HG03196 (cell line): ENCODE data around the gene MXRA8.
"Not testable (repeated sequence)": the region's sequence is repeated elsewhere in the genome, so short reads cannot be mapped to it uniquely, and the experiment has no call there.

Source experiments
- ATAC-seq: cut with Tn5 transposase; IDR thresholded peaks from one replicate; pipeline ENCODE4 v1.9.1; 2021; ENCODE audit not compliant: unreplicated experiment

The MXRA8 gene, protein sequence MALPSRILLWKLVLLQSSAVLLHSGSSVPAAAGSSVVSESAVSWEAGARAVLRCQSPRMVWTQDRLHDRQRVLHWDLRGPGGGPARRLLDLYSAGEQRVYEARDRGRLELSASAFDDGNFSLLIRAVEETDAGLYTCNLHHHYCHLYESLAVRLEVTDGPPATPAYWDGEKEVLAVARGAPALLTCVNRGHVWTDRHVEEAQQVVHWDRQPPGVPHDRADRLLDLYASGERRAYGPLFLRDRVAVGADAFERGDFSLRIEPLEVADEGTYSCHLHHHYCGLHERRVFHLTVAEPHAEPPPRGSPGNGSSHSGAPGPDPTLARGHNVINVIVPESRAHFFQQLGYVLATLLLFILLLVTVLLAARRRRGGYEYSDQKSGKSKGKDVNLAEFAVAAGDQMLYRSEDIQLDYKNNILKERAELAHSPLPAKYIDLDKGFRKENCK

DNA sequence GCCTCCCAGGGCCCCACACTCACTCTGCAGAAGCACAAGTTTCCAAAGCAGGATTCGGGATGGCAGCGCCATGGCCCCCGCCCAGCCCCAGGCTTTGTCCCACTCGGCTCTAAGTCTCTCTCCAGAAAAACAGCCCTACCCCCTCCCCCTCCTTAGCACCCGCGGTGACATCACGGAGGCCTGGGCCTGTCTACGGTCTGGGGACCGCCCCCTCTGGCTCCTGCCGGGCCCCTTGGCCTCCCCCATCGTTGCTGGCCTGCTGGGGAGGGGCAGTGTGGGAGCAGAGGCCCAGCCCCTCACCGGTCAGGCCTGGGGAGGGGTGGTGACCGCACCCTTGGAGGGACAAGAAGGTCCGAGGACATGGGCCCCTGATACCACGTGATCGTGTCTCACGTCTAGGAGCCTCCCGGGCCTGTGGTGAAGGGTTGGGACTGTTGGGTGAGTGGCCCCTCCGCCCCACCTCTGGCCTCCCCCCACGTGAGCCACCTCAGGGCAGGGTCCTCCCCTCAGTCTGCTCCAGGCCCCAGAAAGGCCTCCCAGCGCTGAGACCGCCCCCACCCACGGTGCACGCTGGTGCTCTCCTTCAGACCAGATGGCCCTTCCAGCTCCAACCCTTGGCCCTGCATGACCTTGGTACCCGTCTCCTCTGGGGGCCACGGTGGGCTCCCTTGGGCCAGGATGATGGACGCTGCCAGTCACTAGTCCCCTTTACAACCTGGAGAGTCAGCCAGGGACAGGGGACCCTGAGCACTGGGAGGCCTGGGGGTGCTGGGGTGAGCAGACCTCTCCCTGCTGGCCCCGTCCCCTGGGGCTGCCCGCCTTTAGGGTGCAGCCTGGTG lies at the start of gene MXRA8:
Gene MXRA8, minus strand, starts transcription at position 123 of the 839 bp plus-strand sequence. Its CDS starts 51 bp downstream, at position 72.
- ATAC-seq = no peak

DNA sequence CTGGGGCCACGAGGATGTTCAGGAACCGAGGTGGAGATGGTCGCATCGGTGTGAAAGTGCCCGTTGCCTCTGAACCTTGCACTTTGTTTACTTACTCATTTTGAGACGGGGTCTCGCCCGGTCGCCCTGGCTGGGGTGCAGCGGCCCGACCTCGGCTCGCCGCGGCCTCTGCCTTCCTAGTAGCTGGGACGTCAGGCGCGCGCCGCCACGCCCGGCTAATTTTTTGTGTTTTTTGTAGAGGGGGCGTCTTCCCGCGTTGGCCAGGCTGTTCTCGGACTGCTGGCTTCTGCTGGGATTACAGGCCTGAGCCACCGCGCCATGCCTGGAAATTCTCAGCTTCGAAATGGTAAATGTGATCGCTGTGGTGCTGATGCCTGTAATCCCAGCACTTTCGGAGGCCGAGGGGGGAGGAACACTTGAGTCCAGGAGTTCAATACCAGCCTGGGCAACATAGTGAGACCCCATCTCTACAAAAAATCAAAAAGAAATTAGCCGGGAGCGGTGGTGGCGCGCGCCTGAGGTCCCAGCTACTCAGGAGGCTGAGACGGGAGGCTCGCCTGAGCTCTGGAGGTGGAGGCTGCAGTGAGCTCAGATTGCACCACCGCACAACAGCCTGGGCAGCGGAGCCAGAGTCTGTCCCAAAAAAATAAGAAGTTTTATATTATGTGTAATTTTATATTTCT lies 49.4 kb upstream of the MXRA8 start:
- ATAC-seq = peak; percentile 26

DNA sequence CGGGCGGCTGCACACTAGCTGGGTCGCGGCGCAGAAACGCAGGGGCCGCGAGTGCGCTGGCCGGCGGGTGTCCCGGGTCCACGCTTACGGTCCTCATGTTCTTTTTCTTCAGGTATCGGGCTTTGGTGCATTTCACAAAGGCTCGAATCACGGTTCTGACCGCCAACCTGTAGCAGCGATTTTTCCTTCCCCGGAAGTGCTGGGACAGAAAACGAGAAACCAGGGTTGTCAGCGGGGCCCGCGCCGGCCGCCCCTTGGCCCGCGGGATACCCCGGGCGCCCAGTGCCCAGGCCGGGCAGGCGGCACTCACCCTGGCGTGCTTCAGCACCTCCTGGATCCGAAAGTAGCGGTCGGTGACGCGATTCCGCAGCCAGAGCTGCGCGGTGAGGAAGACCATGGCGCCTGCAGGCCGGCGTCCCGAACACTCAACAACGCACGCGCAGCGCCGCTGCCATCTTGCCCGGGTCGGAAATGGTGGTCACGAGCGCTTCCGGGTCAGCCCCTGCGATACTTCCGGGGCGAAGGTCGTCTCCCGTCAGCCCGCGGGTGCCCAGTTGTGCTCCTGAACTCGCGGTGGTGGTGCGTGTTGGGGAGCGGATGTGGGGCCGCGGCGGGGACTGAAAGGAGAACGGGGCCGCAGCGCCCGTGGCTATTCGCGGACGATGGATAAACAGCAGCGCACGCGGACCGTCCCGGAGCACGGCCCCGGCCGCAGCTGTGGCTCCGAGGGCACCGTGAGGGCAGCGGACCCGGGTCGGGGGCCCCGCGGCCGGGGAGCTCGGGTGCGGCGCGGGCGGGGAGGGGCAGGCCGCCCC lies 48.7 kb upstream of the MXRA8 start, which contains the start of gene MRPL20:
Gene MRPL20, minus strand, starts transcription at position 473 of the 815 bp plus-strand sequence. Its CDS starts 76 bp downstream, at position 397.
- peak; percentile 89 for ATAC-seq

DNA sequence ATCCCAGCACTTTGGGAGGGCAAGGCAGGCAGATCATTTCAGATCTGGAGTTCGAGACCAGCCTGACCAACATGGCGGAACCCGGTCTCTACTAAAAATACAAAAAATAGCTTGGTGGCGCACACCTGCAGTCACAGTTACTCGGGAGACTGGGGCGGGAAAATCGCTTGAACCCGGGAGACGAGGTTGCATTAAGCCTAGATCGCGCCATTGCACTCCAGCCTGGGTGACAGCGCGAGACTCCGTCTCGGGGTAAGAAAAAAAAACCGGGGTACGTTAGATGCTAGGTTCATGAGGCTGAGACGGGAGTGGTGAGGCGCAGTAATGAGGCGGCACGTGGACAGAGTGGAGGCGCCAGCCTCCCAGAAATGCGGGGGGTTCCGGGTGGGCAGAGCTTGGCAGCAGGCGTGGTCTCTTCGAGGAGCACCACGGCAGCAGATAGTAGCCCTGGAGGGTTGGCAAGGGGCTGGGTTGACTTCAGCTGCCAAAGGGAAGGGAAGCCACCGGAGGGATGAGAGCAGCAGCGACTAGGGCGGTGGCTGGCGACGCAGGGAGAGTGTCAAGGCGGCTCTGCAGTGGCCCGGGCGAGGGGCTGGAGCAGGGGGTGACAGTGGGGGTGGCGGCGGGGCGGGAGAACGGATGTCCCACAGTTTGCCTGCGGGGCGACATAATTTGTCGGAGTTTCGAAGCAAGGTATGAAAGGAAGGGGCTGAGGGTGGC lies 47.9 kb upstream of the MXRA8 start:
- no peak for ATAC-seq

DNA sequence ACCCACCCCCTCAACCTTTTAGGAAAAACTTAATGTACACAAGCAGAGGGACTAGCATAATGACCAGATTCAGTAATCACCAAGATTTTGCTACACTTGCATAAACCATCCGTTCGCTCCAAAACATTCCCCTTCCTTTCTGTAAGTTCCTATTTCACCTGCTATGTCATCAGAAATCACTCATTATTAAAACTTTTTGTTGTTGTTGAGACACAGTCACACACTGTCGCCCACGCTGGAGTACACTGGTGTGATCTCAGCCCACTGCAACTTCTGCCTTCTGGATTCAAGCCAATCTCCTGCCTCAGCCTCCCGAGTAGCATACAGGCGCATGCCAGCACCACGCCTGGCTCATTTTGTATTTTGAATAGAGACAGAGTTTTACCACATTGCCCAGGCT lies 45.3 kb upstream of the MXRA8 start:
- no peak for ATAC-seq

DNA sequence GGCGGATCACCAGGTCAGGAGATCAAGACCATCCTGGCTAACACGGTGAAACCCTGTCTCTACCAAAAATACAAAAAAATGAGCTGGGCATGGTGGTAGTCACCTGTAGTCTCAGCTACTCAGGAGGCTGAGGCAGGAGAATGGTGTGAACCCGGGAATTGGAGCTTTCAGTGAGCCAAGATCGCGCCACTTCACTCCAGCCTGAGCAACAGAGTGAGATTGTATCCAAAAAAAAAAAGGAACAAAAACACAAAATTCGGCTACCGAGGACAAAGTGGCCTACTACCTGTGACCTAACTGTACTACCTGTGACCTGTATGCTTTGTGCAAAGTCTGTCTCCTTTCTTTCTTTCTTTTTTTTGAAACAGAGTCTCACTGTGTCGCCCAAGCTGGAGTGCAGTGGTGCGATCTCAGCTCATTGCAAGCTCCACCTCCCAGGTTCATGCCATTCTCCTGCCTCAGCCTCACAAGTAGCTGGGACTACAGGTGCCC lies 44.6 kb upstream of the MXRA8 start:
- ATAC-seq = not testable (repeated sequence)

DNA sequence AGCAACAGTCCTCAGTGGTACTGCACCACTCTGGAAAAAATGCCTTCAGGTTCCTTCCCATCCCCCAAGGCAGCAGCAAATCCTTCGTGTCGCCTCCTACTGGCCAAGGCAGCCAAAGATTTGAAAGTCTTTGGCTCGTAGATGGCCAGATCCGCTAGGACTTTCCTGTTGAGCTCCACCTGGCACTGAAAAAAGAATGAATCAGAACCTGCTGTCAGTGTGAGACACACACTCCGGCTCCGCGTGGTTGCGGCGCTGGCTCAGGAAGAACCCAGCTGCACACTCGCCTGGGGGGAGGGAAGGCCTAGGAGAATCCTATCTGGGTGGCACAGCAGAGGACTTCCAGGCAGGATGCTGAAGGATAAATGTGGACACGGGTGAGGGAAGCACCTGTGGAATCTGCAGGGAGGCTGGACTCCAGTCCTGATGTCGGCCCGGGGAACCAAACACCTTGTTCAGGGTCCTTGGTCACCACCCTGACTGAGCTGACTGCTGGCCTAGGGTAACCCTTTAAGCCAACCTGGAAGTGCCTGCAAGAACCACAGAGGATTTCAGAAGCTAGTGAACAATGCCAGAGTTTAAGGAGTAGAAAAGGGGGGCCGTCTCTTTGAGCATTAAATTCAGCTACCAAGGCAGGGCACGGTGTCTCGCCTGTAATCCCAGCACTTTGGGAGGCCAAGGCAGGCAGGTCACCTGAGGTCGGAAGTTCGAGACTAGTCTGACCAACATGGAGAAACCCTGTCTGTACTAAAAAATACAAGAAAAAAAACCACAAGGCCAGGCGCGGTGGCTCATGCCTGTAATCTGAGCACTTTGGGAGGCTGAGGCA lies 43.9 kb upstream of the MXRA8 start:
- ATAC-seq = no peak

DNA sequence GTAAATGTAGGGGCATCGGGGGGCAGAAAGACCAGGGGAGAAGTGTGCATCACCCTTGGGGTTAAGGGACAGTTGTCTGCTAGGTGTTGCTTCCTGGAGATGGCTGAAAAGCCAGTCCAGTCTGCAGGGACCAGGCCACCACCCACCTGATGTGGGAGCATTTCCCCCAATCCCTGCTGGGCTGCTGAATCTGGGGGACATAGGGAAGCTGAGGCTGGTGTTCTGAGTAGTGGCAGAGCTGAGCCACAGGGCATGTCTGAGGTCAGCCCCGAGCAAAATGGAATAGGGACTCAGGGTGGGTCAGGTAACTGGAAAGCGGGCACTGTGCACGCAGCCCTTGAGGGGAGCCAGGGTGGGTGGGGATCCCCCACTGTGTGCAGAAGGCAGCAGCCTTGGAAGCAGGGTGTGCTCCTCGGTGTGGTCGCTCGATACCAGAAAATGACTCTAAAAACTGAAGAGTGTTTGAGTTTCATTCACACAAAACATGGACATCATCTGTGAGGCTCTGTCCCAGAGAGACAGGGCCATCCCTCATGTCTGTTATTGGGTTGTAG lies 43.2 kb upstream of the MXRA8 start:
- no peak for ATAC-seq

DNA sequence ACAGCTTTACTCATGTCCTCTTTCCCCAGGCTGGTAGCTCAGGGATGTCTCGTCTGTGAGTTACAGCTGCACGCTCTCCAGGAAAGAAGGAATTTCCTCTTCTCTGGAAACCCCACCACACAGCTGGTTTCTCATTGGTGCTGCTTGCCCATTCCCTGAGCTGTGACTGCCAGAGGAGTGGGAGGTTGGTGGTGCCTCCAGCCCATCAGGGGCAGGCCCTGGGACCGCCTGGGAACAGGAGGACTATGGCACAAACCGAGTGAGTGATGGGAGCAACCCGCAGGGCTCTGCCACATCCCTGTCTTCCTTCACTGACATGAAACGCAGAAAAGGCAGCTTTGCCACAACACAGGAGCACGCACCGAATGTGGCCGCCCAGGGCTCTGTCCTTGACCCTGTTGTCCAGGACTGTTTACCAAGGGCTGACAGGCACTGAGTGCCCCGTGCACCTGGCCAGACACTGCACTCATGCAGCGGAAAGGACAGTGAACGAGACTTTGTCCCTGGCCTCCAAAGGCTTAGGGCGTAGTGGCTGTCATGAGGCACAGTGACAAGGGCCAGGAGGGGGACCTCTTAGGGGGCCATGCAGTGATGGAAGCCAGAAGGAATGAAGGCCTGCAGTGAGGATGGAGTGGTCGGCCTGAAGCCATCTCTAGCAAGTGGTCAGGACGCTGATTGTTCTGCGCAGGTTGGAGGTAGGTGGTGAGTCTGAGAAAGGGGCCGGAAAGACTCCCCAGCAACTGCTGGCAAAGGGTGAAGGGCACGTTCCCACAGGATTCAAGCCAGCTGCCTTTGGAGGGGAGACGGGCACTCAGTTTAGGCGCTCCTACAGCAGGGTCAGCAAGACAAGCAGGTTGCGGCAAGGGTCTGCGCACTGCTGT lies 42.5 kb upstream of the MXRA8 start:
- no peak for ATAC-seq

DNA sequence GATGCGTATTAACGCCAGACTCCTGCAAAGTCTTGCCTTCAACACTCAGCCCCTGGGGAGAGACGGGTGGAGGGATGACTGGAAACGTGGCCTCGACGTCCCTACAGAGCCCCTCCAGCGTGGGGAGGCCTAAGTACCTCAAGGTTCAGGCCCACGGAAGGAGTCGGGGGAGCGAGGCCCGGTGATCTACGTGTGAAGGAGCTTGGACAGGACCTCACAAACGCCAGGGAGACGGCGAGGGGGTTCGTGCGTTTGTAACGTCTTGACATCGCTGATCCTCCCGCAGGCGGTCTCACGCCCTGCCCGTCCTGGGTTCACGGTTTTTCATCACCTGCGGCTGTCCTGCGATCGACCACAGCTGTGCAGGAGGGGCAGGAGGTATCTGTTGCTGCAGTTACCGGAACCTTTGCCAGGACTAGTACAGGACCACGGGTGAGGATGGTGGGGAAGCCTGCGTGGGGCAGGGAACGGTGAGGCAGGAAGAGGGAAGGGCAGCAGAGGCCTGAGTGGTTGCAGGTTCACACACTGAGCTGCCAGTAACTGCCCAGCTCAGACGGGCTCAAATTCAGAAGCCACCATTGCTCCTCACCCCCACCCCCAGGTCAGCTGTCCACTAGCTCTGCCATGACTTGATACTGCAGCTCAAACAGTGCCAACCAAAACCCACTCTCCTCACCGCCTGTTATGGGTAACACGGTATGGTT lies 41.7 kb upstream of the MXRA8 start:
- ATAC-seq = peak; percentile 1

DNA sequence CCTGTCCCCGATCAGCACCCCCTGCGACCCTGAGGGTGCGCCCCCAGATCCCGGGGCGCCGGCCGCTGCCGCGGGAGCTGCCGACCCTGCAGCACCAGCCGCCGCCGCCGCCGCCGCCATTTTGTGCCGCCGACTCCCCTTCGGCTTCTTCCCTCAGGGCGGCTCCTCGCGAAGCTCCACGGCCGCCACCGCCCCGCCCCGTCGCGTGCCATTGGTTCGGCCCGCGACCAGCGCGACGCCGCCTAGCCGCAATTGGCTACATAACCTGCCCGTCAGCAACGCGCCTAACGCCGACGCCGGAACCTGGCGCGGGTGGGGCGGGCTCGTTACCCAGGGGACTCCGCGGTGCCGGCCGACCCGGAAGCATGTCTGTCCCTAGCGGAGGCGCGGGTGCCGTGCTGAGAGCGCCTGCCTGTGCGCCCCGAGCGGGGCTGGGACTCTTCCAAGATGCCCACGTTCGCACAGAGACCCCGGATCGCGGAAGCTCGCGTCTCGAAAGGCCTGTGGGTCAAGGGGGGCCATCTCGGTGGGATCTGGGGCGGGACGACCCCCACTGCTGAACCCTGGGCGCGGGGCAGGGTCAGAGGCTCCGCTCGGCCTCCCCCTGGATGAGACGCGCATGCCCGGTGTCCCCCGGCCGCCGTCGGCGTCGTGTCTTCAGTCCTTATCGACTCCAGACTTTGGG lies 41.0 kb upstream of the MXRA8 start, which contains the start of gene CCNL2:
Gene CCNL2, minus strand, starts transcription at position 149 of the 685 bp plus-strand sequence. Its CDS starts 29 bp downstream, at position 120.
- ATAC-seq = peak; percentile 94

DNA sequence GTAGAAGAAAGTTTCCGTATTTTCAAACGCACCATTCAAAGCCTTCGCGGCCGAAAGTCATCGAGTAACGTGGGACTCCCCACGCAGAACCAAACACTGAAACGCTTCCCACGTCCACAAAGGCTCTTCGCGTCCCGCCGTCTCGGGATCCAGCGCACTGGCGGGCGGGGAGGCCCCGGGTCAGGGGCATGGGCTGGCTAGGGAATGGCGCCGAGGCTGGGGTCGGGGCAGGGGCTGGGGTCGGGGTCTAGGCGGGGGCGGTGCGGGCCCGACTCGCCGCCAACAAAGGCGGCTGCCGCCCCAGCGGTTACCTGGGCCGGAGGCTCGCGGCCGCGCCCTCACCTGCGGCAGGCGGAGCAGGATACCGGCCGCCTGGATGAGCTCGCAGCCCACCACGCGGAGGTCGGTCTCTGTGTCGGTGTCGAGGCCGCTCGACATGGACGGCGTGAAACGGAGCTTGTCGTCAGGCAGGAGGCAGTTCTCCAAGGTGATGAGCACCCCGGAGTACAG lies 40.4 kb upstream of the MXRA8 start:
- peak; percentile 19 for ATAC-seq

DNA sequence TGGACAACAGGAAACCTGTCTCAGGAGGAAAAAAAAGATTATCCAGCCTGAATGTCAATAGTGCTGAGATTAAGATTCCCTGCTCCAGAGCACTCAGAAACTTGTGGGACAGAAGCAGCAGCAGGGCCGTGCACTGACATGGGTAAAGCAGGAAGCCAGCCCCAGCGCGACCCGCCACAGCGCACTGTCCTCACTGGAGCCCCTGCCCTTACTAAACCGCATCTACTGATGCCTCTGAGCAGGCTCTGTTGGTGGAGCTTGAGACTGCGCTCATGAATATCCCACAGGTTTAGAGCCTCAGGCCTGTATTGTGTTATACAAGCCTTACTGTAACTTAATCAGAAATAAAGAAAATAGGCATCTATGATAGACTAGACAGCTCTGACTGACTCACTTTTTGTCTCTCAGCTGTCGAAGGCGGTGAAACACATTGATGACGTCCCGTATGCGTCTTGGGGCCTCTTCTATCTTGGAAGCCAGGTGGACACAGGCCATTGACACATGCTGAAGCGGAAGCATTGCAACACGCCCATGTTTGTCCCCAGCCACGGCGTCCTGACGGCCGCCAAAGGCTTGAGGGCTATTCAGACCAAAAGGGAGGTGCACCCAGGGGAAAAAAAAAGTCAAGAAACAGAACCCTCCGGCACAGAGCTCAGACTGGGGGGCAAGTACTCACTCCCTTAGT lies 39.6 kb upstream of the MXRA8 start:
- no peak for ATAC-seq

DNA sequence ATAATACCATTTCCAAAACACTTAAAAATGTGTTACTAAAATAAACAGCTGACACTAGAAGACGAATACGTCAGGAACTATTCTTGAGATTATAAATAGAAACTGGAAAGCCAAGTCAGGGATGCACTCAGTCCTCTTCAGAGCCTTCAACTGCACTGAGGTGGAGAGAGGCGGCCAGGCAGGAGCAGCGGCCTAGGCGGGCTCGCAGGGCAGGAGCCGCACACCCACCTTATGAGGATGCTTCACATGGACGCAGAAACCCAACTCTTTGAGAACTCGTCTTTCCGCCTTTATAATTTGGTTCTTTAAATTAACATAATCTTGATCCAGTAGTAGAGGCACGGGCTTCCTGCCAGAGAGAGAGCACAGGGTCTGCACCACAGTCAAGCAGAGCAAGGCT lies 36.8 kb upstream of the MXRA8 start:
- ATAC-seq = no peak

DNA sequence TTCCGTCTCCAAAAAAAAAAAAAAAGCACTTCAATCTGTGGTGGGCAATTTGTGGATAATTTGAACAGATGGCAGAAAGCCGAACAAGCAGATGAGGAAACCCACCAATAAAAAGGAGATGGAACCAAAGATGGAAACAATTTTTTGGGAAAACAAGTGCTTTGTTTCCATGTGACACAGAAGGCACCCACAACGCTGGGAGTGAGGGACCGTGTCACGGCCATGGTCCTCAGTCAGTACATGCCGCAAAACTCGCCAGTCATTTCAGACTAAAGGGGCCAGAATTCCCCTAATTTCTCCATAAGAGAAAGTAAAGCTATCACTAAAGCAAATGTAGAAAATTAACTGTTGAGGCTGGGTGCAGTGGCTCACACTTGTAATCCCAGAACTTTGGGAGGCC lies 35.8 kb upstream of the MXRA8 start:
- ATAC-seq = no peak
